ENCODE data around the gene COBL. TPM values are rescaled to one million over a fixed set of nuclear protein-coding genes. Genes with fewer than 3 reads are reported as not detected.

Gene COBL
- total and polyA plus RNA-seq, 2 donors (not counting 3 experiments of a cell fraction or from before 2014, with no cell fraction given), result 0.11 TPM; not detected in 1

GRCh38 chr7:51308696-51309095, 7.9 kb downstream of the COBL start:
- H3K4me1 ChIP-seq (ENCODE audit: control insufficient read depth, extremely low read depth, insufficient read depth, low read length), result no peaks in the 10 kb centered on the region
- CTCF ChIA-PET, result no interaction called here
- intact Hi-C loops (cut with micrococcal nuclease), result no loop called here

More at GRCh38 chr7:51308696-51309095, 7.9 kb downstream of the COBL start:
- Histone ChIP-seq H3K9ac (replicated peaks; ENCODE audit: extremely low read depth, insufficient read depth, low read length) (no peak overlapping the region), H3K4me2 (ENCODE audit: insufficient read depth, low read length) (no peak overlapping the region), H3K9me3 (replicated peaks; ENCODE audit: control insufficient read depth, insufficient read depth, low read length) (no peaks in the 10 kb centered on the region), H4K20me1 (replicated peaks; ENCODE audit: control insufficient read depth, extremely low read depth, insufficient read depth, low read length) (no peaks in the 10 kb centered on the region), H3K36me3 (ENCODE audit: control insufficient read depth in 2 of 2, extremely low read depth in 1 of 2, insufficient read depth in 2 of 2, low read length in 2 of 2) (no peaks in the 10 kb centered on the region), H3K27ac (ENCODE audit: insufficient read depth, low read depth, low read length) (no peak overlapping the region), H3K27me3 (ENCODE audit: control insufficient read depth in 2 of 2, insufficient read depth in 2 of 2, low read length in 2 of 2) (no peaks in the 10 kb centered on the region), H3K4me3 (replicated peaks in 1 of 3; ENCODE audit: insufficient read depth in 1 of 3, low read depth in 1 of 3, low read length in 3 of 3) (no peak overlapping the region), H2AFZ (ENCODE audit: low read depth, low read length) (no peak overlapping the region), H3K79me2 (ENCODE audit: control insufficient read depth, insufficient read depth, low read length) (no peaks in the 10 kb centered on the region), H3K9me1 (replicated peaks; ENCODE audit: control insufficient read depth, extremely low read depth, insufficient read depth, low read length) (no peaks in the 10 kb centered on the region)
- POLR2A ChIA-PET, result no interaction called here
- DNase-seq (ENCODE audit: low read depth, low spot score) (no peak), FAIRE-seq (no peak)
- TF ChIP-seq POLR2AphosphoS5 (IDR thresholded peaks at IDR 0.05; ENCODE audit: insufficient read depth, low read depth, low read length) (no peak), JUN (IDR thresholded peaks at IDR 0.05; ENCODE audit: borderline replicate concordance, insufficient read depth, insufficient read length, low read depth) (no peak), EZH2 (IDR thresholded peaks at IDR 0.05; ENCODE audit: borderline replicate concordance, low read depth, low read length, severe bottlenecking) (no peak), FOS (IDR thresholded peaks at IDR 0.05; ENCODE audit: borderline replicate concordance, insufficient read depth, low read length) (no peak), MYC (IDR thresholded peaks at IDR 0.05; ENCODE audit: low read depth, low read length) (no peak), CTCF (IDR thresholded peaks at IDR 0.05; ENCODE audit: extremely low read depth in 1 of 2, insufficient read depth in 1 of 2, low read depth in 1 of 2, low read length in 2 of 2) (no peak)
- BruUV-seq (replicated peaks), result no TSS peak
- dilution Hi-C loops (cut with MboI; ENCODE audit: extremely low pct_ligation_motif_present, low sequenced_read_pairs), result no loop called here
